T-helper 1 cell treated with Interleukin-12 subunit alpha and Interleukin-12 subunit beta and Interleukin-4 antibody, amounts not matched to agents 30 μg/mL and 1 μg/mL, for 36 hours (primary cell): ENCODE data around the gene PCCB.
"Not testable (repeated sequence)": the region's sequence is repeated elsewhere in the genome, so short reads cannot be mapped to it uniquely, and the experiment has no call there.

Source experiments
- H3K27ac Mint-ChIP-seq: one replicate; pipeline ENCODE4 v1.8.0; 2021; ENCODE audit warnings: mild to moderate bottlenecking, mixed read lengths
- H3K27me3 Mint-ChIP-seq: one replicate; pipeline ENCODE4 v1.8.0; 2021; ENCODE audit warnings: low read depth, mixed read lengths
- H3K36me3 Mint-ChIP-seq: one replicate; pipeline ENCODE4 v1.8.0; 2021; ENCODE audit warnings: low read depth, mixed read lengths
- H3K4me1 Mint-ChIP-seq: one replicate; pipeline ENCODE4 v1.8.0; 2021; ENCODE audit warnings: low read depth, mixed read lengths
- H3K4me3 Mint-ChIP-seq: one replicate; pipeline ENCODE4 v1.8.0; 2021; ENCODE audit warnings: mild to moderate bottlenecking, moderate library complexity, mixed read lengths
- H3K9me3 Mint-ChIP-seq: one replicate; pipeline ENCODE4 v1.8.0; 2021; ENCODE audit warnings: mixed read lengths

Gene PCCB

GRCh38 chr3:136353461-136353860 lies 103.3 kb downstream of the PCCB start:
- peaks cover 20% of the 10 kb centered on the region for H3K36me3 Mint-ChIP-seq
- peak overlapping the region; percentile 45 for H3K27ac Mint-ChIP-seq
- H3K4me1 Mint-ChIP-seq: peaks cover 19% of the 10 kb centered on the region
- H3K9me3 Mint-ChIP-seq: peaks cover 10% of the 10 kb centered on the region
- no peaks in the 10 kb centered on the region for H3K27me3 Mint-ChIP-seq
- H3K4me3 Mint-ChIP-seq: no peak overlapping the region

- Mint-ChIP-seq H3K36me3 (peaks cover 18% of the 10 kb centered on the region), H3K27me3 (no peaks in the 10 kb centered on the region), H3K4me3 (no peak overlapping the region), H3K9me3 (no peaks in the 10 kb centered on the region), H3K27ac (no peak overlapping the region), H3K4me1 (peaks cover 1% of the 10 kb centered on the region)
Observed at GRCh38 chr3:136366289-136366688, 116.1 kb downstream of the PCCB start.

GRCh38 chr3:136375800-136376199 lies 125.7 kb downstream of the PCCB start:
- peaks cover 17% of the 10 kb centered on the region for H3K36me3 Mint-ChIP-seq
- not testable (repeated sequence) for H3K27me3 Mint-ChIP-seq, H3K4me1 Mint-ChIP-seq, H3K4me3 Mint-ChIP-seq, H3K9me3 Mint-ChIP-seq, H3K27ac Mint-ChIP-seq

DNA sequence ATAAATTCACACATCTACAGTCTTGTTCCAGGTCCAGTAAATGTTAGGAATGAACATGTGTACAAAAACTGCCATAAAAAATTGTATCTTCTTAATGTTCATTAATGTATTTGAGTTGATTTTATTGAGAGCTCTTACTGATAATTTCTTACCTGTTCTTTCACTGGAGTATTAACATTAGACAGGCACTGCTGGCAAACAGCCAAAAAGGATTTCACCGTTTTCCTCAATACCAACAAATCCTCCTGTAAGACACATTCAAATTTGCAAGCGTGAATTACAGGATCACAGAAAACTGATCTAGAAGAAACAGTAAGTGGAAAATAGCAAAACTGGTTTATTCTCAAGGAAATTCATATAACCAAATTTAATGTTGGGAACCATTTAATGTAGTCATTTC lies 127.4 kb downstream of the PCCB start:
- no peaks in the 10 kb centered on the region for H3K27me3 Mint-ChIP-seq
- H3K9me3 Mint-ChIP-seq: peaks cover 4% of the 10 kb centered on the region
- peaks cover 13% of the 10 kb centered on the region for H3K36me3 Mint-ChIP-seq
- no peaks in the 10 kb centered on the region for H3K4me1 Mint-ChIP-seq
- H3K4me3 Mint-ChIP-seq: no peak overlapping the region
- no peak overlapping the region for H3K27ac Mint-ChIP-seq

GRCh38 chr3:136378011-136378410 lies 127.9 kb downstream of the PCCB start:
- no peak overlapping the region for H3K4me3 Mint-ChIP-seq
- H3K27me3 Mint-ChIP-seq: no peaks in the 10 kb centered on the region
- H3K36me3 Mint-ChIP-seq: peaks cover 11% of the 10 kb centered on the region
- H3K27ac Mint-ChIP-seq: no peak overlapping the region
- H3K9me3 Mint-ChIP-seq: peaks cover 4% of the 10 kb centered on the region
- no peaks in the 10 kb centered on the region for H3K4me1 Mint-ChIP-seq
